Ovary (tissue), 3 donors: Measurements from ENCODE around the gene UTP15.

ENCODE experiments used
- CTCF ChIP-seq, 3 donors: fragments of 450-650 bp in 2 of 3; fragments of 200-600 bp in 1 of 3; IDR thresholded peaks; one replicate each; pipeline versions ENCODE4 v1.5.1 to v1.8.0; 2016 to 2022; ENCODE audit warnings: antibody characterized with exemption in 3 of 3, mild to moderate bottlenecking in 1 of 3
- POLR2A ChIP-seq: fragments of 450-650 bp; IDR thresholded peaks from one replicate; pipeline ENCODE4 v1.6.1; 2017; ENCODE audit warnings: antibody characterized with exemption, mild to moderate bottlenecking, moderate library complexity
- donor health status: DM: no; HTN: no; CAD: no.

- no peak for TF ChIP-seq CTCF (IDR thresholded peaks at IDR 0.05)
- TF ChIP-seq POLR2A, result no peak
Observed at GRCh38 chr5:73565969-73566547, 515 bp downstream of the UTP15 start.
